Ammon's horn (tissue), 1 donor: ENCODE data around the gene FAM241A.
"Not testable (repeated sequence)": the region's sequence is repeated elsewhere in the genome, so short reads cannot be mapped to it uniquely, and the experiment has no call there.

Experiments
- DNase-seq: peaks from one replicate; pipeline ENCODE4 v3.0.0-alpha.2; 2016; ENCODE audit warnings: low spot score

Gene FAM241A

GRCh38 chr4:112138538-112138937, 6.7 kb upstream of the FAM241A start:
- no peak for DNase-seq

- no peak for DNase-seq
Observed at GRCh38 chr4:112140536-112140935, 4.7 kb upstream of the FAM241A start.

- no peak for DNase-seq
Observed at GRCh38 chr4:112141366-112142138, 3.7 kb upstream of the FAM241A start.

- DNase-seq = no peak
Observed at GRCh38 chr4:112142182-112142581, 3.1 kb upstream of the FAM241A start.

GRCh38 chr4:112143781-112144180, 1.5 kb upstream of the FAM241A start:
- no peak for DNase-seq

- DNase-seq = no peak
Observed at GRCh38 chr4:112144546-112145325, 518 bp upstream of the FAM241A start.

GRCh38 chr4:112145790-112146501, 692 bp downstream of the FAM241A start:
- peak; percentile 42 for DNase-seq

DNA sequence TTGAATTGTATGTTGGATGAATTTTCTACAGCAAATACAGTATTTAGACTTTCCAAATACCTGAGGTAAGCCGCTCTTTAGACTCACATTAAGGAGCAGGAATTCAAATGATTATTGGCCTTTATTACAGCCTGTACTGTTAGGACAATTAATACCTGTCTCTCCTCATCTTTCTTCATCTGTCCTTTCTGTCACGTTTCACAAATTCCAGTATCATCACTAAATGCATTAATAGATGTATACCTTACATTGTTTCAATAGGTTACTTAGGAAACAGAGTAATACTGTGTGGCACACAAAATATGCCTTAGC, 1.2 kb downstream of the FAM241A start:
- DNase-seq = no peak

- DNase-seq = no peak
Observed at GRCh38 chr4:112147697-112148096, 2.4 kb downstream of the FAM241A start.

DNA sequence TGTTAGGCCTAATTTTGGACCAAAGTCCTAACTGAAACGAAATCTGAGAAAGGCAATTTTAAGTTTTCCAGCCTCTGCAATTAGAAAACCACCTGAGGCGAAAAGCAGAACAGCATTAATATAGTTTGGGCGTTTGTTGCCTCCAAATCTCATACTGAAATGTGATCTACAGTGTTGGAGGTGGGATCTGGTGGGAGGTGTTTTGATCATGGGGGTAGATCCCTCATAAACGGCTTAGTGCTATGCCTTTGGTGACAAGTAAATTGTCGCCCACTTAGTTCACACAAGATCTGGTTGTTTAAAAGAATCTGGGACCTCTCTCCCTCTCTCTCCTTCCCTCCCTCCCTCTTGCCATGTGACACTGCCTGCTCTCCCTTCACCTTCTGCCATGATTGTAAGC, 5.7 kb downstream of the FAM241A start:
- DNase-seq = no peak

DNA sequence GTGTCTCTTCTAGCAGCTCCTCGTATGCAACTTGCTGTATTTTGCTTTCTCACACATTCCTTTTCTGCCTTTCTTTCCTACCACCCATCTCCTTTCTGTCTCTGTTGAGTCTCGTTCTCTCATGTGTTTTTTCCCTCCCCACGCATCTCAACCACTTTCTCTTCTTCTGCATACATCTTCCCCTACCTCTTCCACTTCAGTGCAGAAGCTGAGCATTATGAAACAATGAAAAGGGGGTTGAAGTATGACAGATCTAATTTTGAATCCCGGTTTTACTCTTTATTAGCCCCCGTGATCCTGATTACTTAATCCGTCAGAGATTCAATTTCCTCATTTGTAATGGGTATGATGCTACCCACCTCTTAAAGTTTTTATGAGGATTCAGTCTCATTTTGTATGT, 7.3 kb downstream of the FAM241A start:
- no peak for DNase-seq

DNA sequence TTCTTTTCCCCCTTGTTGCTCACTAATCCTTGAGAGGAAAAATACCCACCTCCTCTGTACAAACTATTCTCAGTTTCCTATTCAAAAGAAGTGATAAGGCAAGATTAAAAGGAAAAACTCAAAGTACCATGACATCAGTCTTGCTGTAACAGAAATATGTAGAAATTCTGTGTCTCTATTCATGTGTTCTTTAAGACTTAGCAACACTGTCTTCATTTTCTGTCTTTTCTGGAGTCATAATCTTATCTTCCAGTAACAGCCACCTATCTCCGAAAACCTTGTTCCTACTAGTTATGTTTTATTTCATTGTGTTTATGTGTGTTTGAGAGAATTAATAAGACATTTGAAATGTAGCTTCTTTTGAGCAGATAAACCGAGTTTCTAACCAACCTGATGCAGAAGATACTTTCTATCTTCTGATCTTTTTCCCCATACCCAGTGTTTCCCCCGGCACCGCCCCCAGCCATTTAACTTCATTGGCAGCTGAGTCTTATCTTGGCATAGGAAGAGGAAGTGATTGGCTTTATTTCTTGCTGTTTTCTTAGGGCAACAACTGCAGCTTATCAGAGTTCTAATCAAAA, 8.0 kb downstream of the FAM241A start:
- DNase-seq = no peak

- DNase-seq = no peak
Observed at GRCh38 chr4:112156112-112156511, 10.9 kb downstream of the FAM241A start.

GRCh38 chr4:112156553-112156952, 11.3 kb downstream of the FAM241A start:
- DNase-seq = no peak

GRCh38 chr4:112163706-112164105, 18.5 kb downstream of the FAM241A start:
- DNase-seq = not testable (repeated sequence)

GRCh38 chr4:112167794-112168193, 22.5 kb downstream of the FAM241A start:
- DNase-seq = no peak

DNA sequence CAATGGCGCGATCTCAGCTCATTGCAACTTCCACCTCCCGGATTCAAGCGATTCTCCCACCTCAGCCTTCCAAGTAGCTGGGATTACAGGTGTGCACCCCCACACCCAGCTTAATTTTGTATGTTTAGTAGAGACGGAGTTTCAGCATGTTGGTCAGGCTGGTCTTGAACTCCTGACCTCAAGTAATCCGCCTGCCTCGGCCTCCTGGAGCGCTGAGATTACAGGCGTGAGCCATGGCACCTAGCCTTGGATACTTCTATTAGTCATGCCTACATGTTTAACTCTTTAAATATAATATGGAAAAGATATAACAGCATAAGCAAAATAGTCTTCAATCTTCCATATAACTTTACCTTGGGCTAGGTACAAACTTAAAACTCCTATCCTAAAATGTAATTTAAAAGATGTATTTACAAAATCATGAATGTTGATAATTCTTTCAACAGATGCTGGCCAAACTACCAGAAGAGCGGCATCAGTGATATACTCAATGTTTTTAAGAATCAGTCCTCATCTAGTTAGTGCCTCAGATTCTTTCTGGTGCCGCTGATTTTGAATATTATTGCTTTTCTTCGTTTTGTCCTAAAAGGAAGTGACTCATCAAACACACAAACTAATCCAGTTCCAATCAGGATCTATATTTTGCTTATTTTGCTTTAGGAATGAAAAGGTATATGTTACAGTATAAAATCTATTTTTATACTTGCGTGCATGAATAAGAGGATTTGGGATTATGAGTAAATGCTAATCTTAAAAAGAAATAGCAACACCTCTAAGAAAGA, 23.7 kb downstream of the FAM241A start:
- DNase-seq = no peak

- no peak for DNase-seq
Observed at GRCh38 chr4:112170451-112170993, 25.3 kb downstream of the FAM241A start.

- not testable (repeated sequence) for DNase-seq
Observed at GRCh38 chr4:112171051-112171763, 26.0 kb downstream of the FAM241A start.

- DNase-seq = no peak
Observed at GRCh38 chr4:112172180-112172579, 26.9 kb downstream of the FAM241A start.
